ENCODE data around the gene SRP68. TPM values are rescaled to one million over a fixed set of nuclear protein-coding genes. Genes with fewer than 3 reads are reported as not detected.

SRP68 gene
- total and polyA plus RNA-seq, 4 donors: 30.8 to 68.9 (median 57.0) TPM

DNA sequence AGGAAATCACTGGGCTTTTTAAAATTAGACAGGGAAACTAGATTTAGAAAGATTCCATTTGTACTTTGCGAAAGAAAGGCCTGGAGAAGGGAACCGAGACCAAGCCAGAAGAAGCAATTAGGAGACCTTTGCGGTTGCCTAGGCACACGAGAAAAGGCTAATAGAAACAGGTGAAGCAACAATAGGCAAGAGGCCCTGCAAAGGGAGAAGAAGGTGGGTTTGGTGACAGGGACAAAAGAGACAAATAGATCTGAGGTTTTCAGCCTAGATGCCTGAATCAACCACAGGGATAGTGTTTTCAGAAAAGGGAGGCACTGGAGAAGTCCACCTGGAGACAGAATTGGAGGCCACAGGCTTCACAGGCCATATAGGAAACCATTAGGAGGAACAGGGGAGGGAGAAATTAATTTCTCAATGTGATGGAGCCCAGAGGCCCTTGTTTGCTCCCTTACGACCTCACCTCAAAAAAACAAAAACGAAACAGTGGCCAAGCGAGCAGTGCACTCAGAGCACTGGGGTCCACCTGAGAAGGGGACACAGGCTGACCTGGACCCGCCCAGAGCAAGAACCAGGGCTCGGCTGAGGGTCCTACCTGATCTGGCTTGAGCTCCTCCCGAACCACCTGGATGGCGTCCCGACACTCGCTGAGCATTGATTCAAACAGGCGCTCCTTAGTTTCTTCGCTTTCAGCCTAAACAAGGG, 22.3 kb downstream of the SRP68 start:
- Histone ChIP-seq H3K9me3 (ENCODE audit: control insufficient read depth in 4 of 4, insufficient read depth in 3 of 4, low read length in 3 of 4) (no peaks in the 10 kb centered on the region), H3K27ac (ENCODE audit: low read depth in 1 of 2, low read length in 1 of 2) (peak overlapping the region in 1 of 2 donors; percentile 89), H3K9ac (ENCODE audit: insufficient read depth in 1 of 2, low read length in 2 of 2) (peak overlapping the region in 1 of 2 donors; percentile 1), H3K4me3 (no peak overlapping the region), H3K36me3 (ENCODE audit: control insufficient read depth in 4 of 4, insufficient read depth in 4 of 4, low read length in 4 of 4) (peaks cover 32 to 44% (median 34%) of the 10 kb centered on the region in 4 donors), H3K27me3 (ENCODE audit: control insufficient read depth in 3 of 3, insufficient read depth in 3 of 3, low read length in 2 of 3) (no peaks in the 10 kb centered on the region), H3K4me1 (ENCODE audit: control insufficient read depth in 5 of 5, insufficient read depth in 5 of 5, low read length in 5 of 5) (peaks cover 0 to 19% (median 0%) of the 10 kb centered on the region in 5 donors)
- TF ChIP-seq CTCF (IDR thresholded peaks at IDR 0.05; ENCODE audit: control extremely low read depth, extremely low read depth): no peak
- DNase-seq (no peak), ATAC-seq (ENCODE audit: insufficient read depth, low FRiP score) (no peak)
- 77 to 88% methylated on average over 15 of the region's 15 CpGs for WGBS, 2 donors

- H3K9me3 ChIP-seq (ENCODE audit: control insufficient read depth in 4 of 4, insufficient read depth in 3 of 4, low read length in 3 of 4): no peaks in the 10 kb centered on the region
- peaks cover 37 to 45% (median 38%) of the 10 kb centered on the region in 4 donors for H3K36me3 ChIP-seq (ENCODE audit: control insufficient read depth in 4 of 4, insufficient read depth in 4 of 4, low read length in 4 of 4)
- peaks cover 0 to 19% (median 0%) of the 10 kb centered on the region in 5 donors for H3K4me1 ChIP-seq (ENCODE audit: control insufficient read depth in 5 of 5, insufficient read depth in 5 of 5, low read length in 5 of 5)
- DNase-seq (no peak), ATAC-seq (ENCODE audit: insufficient read depth, low FRiP score) (no peak)
- H3K4me3 ChIP-seq: no peak overlapping the region
- H3K9ac ChIP-seq (ENCODE audit: insufficient read depth in 1 of 2, low read length in 2 of 2): no peak overlapping the region
- TF ChIP-seq CTCF (IDR thresholded peaks at IDR 0.05; ENCODE audit: control extremely low read depth, extremely low read depth): no peak
- H3K27me3 ChIP-seq (ENCODE audit: control insufficient read depth in 3 of 3, insufficient read depth in 3 of 3, low read length in 2 of 3): no peaks in the 10 kb centered on the region
- peak overlapping the region in 1 of 2 donors; percentile 73 for H3K27ac ChIP-seq (ENCODE audit: low read depth in 1 of 2, low read length in 1 of 2)
- WGBS, 2 donors: 85 to 91% methylated on average over 3 of the region's 3 CpGs
Observed at GRCh38 chr17:76049239-76049638, 23.1 kb downstream of the SRP68 start.

DNA sequence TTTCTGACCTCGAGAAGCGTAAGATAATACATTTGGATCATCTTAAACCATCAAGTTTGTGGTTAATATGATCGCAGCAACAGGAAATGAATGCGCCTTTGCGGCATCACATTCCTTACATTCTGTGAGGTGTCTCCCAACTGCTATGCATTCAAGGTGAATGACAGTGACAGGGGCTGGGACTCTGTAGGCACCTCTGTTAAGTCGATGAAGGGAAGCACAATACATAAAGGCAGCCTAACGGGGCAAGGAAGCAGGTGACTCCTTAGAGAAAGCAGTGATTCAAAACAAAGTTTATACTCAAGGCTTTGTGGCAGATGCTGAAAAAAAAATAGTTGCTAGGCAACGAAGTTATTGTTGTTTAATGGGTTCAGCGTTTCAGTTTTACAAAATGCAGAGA, 23.6 kb downstream of the SRP68 start:
- Histone ChIP-seq H3K36me3 (ENCODE audit: control insufficient read depth in 4 of 4, insufficient read depth in 4 of 4, low read length in 4 of 4) (peaks cover 35 to 50% (median 43%) of the 10 kb centered on the region in 4 donors), H3K27ac (ENCODE audit: low read depth in 1 of 2, low read length in 1 of 2) (no peak overlapping the region), H3K4me3 (no peak overlapping the region), H3K9me3 (ENCODE audit: control insufficient read depth in 4 of 4, insufficient read depth in 3 of 4, low read length in 3 of 4) (no peaks in the 10 kb centered on the region), H3K9ac (ENCODE audit: insufficient read depth in 1 of 2, low read length in 2 of 2) (no peak overlapping the region), H3K27me3 (ENCODE audit: control insufficient read depth in 3 of 3, insufficient read depth in 3 of 3, low read length in 2 of 3) (no peaks in the 10 kb centered on the region), H3K4me1 (ENCODE audit: control insufficient read depth in 5 of 5, insufficient read depth in 5 of 5, low read length in 5 of 5) (peaks cover 0 to 19% (median 0%) of the 10 kb centered on the region in 5 donors)
- DNase-seq (no peak), ATAC-seq (ENCODE audit: insufficient read depth, low FRiP score) (no peak)
- 71 to 76% methylated on average over 9 of the region's 9 CpGs for WGBS, 2 donors
- no peak for TF ChIP-seq CTCF (IDR thresholded peaks at IDR 0.05; ENCODE audit: control extremely low read depth, extremely low read depth)

All from lung (tissue), 12 donors.